Measurements from ENCODE around the gene NBPF11. TPM values are rescaled to one million over a fixed set of nuclear protein-coding genes. Genes with fewer than 3 reads are reported as not detected.
A peak's percentile ranks its signal among the peaks of the same experiment; 100 is the strongest.
"Not testable (repeated sequence)": the region's sequence is repeated elsewhere in the genome, so short reads cannot be mapped to it uniquely, and the experiment has no call there.

The NBPF11 gene
- total RNA-seq, 1 donor from 2014 or later = 3.1 TPM

DNA sequence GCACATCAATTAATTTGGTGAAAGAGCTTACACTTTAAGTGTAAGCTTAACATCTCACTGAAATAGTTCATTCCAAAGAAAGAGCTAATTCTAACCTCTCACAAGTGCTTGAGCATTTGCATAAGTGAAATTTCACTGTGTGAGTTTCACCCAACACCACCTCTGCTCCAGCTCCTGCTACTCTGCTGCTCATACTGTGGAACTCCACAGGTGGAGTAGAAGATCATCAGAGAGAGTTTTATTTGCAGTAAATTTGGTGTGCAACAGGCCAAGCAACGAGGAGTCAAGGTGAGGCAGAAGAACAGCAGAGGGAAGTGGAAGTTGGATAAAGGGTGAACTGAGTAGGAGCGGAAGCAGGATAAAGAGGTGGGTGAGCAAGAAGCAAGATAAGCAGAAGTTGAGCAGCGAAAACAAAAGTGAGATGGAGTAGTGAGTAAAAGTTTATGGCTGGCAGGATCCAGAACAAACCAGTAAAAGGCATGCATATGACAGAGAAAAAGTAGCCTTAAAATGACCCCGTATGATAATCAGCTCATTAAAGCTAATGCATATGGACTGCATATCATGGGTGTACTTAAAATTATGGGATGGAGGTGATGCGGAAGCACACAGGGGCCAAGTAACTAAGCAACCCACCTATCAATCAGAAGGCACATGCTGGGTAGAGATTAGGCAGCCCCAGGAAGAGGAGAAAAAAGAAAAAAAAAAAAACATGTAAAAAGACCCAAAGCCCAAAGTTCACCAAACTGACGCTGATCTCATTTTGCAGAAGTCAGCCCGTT lies 3.6 kb upstream of the NBPF11 start:
- intact Hi-C loops (cut with DNase I); DNase-seq; ATAC-seq (ENCODE audit: poor library complexity): not testable (repeated sequence)

DNA sequence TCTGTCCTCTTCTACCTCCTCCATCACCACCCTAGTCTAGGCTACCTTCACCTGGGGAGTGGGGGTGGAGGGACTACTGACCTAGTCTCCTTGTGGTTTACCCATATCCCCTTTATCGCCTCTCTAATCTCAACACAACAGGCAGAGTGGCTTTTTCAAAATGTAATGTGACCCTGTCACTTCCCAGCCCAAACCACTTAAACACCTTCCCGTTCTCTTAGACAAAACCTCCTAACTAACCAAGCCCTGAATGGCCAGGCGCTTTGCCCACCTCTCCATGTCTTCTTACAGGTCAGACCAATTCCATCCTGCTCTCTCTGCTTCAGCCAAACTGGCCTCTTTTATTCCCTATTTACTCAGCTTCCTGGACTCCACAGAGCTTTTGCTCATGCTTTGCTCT lies 714 bp upstream of the NBPF11 start:
- intact Hi-C loops (cut with DNase I); DNase-seq; ATAC-seq (ENCODE audit: poor library complexity): not testable (repeated sequence)

DNA sequence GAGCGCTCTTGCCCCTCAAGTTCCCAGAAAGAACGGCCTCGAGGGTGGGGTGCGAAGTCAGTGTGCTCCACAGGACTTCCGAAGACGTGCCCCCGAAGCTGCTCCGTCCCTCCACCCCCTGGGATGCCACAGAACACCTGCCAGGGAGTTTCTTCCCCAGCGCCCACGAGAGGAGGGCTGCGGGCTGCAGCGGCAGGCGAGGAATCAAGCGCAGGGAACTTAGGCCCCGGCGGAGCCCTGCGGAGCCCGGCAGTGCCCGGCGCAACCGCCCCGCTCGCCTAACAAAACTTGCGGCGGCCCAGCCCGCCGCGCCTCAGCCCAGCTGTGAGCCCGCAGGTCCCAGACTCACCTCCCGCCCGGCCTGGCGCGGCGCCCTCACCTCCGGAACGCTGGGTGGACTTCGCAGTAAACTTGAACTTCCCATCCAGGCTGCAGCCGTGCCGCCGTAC lies 686 bp downstream of the NBPF11 start:
- ATAC-seq (ENCODE audit: poor library complexity) = peak; percentile 74
- intact Hi-C loops (cut with DNase I) = not testable (repeated sequence)
- peak; percentile 67 for DNase-seq

DNA sequence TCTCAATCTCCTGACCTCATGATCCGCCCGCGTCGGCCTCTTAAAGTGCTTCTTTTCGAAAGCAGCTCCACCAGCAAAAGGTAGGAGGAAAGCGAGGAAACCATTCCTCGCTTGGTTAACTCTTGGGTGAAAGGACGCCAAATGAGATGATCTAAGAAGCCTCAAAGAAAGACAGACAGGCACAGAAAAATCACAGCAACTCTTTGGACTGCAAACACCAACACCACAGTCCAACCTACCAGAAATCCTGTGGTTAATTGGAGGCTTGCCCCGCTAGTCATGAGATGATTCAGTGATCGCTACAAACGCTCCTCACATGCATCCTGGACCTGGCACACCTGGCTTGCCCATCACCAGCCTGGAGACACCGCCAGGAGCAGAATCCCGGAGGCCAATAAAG lies 1.1 kb downstream of the NBPF11 start:
- intact Hi-C loops (cut with DNase I); DNase-seq; ATAC-seq (ENCODE audit: poor library complexity): not testable (repeated sequence)

DNA sequence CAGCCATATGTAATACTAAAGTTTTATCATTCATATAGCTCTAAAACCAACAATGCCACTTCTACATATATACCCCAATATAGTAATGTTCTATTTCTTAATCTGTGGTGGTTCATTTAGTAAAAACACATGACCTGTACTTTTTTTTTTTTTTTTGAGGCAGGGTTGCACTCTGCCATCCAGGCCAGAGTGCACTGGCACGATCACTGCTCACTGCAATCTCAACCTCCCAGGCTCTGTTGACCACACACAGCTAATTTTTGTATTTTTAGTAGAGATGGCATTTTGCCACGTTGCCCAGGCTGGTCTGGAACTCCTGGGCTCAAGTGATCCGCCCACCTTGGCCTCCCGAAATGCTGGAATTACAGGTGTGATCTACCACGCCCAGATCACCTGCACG lies 2.1 kb downstream of the NBPF11 start:
- ATAC-seq (ENCODE audit: poor library complexity); DNase-seq; intact Hi-C loops (cut with DNase I): not testable (repeated sequence)

DNA sequence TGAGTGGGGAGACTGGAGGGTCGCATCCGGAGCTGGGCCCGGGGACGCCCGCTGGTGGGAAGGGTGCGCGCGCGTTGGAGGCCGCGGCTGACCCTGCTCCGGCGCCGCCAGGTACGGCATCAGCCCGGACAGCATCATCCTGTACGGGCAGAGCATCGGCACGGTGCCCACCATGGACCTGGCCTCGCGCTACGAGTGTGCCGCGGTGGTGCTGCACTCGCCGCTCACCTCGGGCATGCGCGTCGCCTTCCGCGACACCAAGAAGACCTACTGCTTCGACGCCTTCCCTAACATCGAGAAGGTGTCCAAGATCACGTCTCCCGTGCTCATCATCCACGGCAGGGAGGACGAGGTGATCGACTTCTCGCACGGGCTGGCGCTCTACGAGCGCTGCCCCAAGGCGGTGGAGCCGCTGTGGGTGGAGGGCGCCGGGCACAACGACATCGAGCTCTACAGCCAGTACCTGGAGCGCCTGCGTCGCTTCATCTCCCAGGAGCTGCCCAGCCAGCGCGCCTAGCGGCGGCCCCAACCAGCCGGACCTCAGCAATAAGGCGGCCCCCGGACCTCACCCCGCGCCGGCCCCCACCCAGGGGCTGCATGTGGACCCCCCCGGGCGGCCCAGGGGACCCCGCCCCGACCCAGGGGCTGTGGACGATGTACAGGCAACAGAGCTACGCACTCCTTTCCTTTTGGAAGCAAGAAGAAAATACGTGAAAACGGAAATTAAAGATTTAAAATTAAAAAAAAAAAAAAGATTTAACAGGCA lies 2.8 kb downstream of the NBPF11 start:
- ATAC-seq (ENCODE audit: poor library complexity); DNase-seq; intact Hi-C loops (cut with DNase I): not testable (repeated sequence)

DNA sequence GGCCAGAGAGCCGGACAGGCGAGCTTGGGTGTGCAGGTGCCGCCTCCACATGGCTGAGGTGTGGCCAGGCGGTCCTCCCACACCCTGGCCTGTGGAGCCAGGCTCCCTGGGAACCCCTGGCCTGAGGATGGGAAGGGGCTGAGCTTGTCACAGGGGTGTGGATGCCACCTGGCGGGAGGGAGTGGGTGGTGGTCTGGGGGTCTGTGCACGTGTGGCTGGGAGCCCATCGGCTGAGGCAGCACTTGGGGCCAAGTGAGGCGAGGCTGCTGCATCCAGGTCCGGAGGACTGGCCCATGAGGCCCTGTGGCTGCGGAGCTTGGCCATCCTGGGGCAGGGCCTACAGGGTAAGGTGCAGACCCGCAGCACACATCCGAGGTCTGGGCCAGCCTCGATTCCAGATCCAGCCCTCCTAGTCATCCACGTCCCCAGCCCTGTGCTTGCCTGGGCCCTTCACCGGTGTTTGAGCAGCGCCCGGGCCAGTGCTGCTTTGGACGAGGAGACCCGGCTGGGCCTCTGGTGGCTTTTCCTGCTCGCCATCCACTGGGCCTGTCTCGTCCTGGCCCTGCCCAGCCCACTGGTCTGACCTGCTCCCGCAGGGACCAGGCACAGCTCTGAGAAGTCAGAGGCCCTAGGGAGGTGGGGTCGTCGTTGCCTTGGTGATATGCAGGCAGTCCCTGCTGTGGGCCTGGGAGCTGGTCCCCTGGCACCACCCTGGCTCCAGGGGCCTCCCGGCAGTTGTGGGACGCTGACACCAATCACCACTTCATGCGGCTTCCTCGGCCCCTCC lies 4.8 kb downstream of the NBPF11 start:
- not testable (repeated sequence) for DNase-seq

DNA sequence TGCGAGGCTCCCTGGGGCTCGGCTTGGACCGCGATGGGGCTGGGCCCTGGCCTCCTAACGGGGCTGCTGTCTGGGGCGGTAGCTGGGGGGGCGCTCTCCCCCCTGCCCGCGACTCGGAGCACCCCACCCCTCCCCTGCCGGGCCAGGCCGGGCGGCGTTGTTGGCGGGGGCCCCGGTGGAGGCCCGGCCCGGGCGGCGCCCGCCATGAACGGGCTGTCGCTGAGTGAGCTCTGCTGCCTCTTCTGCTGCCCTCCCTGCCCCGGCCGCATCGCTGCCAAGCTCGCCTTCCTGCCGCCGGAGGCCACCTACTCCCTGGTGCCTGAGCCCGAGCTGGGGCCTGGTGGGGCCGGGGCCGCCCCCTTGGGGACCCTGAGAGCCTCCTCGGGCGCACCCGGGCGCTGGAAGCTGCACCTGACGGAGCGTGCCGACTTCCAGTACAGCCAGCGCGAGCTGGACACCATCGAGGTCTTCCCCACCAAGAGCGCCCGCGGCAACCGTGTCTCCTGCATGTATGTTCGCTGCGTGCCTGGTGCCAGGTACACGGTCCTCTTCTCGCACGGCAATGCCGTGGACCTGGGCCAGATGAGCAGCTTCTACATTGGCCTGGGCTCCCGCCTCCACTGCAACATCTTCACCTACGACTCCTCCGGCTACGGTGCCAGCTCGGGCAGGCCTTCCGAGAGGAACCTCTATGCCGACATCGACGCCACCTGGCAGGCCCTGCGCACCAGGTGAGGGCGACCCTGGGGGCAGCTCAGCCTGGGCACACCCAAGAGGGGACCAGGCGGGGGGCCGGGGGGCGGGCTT lies 5.7 kb downstream of the NBPF11 start:
- DNase-seq = peak; percentile 28
- ATAC-seq (ENCODE audit: poor library complexity); intact Hi-C loops (cut with DNase I): not testable (repeated sequence)

More for the DNA sequence above, 4.8 kb downstream of the NBPF11 start:
- intact Hi-C loops (cut with DNase I); ATAC-seq (ENCODE audit: poor library complexity): not testable (repeated sequence)

DNA sequence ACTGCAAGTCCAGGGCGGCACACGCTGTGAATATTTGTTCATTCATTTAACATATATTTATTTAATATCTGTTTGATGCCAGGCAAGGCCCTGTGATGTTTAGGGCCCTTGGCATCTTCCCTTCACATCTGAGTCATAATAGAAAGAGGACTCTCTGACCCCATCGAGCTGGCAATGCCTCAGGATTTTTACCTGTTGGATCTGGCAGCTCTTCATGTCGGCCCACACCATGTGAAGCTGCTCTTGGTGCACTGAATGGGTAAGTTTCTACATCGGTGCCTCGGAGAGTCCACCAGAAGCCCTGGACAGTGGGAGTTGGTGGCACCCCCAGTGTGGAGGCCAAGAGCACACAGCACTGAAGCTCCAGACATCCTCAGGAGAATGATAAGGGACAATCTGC lies 8.9 kb downstream of the NBPF11 start:
- DNase-seq; ATAC-seq (ENCODE audit: poor library complexity); intact Hi-C loops (cut with DNase I): not testable (repeated sequence)

DNA sequence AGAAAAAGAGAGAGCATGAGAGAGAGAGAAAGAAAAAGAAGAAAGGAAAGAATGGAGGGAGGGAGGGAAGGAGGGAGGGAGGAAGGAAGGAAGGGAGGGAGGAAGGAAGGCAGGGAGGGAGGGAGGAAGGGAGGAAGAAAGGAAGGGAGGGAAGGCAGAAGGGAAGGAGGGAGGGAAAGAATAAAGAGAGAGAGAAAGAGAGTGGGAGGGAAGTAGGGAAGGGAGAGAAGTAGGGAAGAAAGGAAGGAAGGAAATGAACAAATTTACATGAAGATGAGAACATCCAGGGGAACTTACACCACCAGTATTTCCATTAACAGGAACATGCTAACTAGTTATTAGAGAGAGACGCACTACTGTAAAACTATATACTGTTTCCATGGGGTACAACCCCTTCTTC lies 10.1 kb downstream of the NBPF11 start:
- ATAC-seq (ENCODE audit: poor library complexity); DNase-seq; intact Hi-C loops (cut with DNase I): not testable (repeated sequence)

DNA sequence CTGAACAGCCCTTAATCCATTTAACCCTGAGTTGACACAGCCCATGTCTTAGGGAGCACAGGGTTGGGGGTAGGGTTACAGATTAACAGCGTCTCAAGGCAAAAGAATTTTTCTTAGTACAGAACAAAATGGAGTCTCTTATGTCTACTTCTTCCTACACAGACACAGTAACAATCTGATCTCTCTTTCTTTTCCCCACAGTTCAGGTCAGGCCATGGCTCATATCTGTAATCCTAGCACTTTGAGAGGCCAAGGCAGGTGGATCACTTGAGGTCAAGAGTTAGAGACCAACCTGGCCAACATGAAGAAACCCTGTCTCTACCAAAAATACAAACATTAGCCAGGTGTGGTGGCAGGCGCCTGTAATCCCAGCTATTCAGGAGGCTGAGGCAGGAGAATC lies 13.5 kb downstream of the NBPF11 start:
- intact Hi-C loops (cut with DNase I); DNase-seq; ATAC-seq (ENCODE audit: poor library complexity): not testable (repeated sequence)

DNA sequence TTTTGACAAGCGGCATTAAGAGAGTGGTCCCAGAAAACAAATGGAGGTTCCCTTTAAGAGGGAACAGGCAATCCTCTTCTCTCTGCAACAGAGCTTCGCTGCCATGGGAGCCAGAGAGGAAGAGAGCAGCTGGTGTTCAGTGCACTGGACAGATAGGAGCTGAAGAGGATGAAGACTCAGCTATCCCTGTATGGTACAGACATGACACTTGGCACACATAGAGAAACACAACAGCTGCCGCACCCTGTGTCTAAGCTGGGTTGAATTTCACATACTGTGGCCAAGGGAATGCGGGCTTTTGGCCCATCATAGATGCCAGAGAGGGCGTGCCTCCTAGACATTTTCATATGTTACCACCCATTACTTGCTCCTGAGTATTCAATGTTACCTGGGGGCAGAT lies 29.7 kb downstream of the NBPF11 start:
- intact Hi-C loops (cut with DNase I); ATAC-seq (ENCODE audit: poor library complexity); DNase-seq: not testable (repeated sequence)

DNA sequence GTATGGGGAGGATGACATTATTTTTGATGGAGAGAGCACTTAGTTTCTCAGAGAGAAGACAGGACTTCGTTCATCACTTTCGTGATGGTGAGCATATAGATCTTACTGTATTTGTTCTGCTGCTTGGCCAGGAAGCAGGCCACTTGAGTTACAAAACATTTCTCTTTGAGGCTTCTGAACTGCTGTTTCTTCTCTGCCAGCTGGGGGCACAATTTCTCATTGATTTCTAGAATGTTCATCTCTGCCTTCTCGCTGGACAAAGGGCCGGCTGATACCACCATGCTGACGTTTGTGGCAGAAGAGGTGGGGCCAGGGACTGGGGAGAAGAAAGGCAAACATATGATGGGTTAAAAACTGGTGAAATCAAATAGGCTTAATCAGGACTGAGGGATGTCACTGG lies 31.7 kb downstream of the NBPF11 start:
- ATAC-seq (ENCODE audit: poor library complexity); DNase-seq; intact Hi-C loops (cut with DNase I): not testable (repeated sequence)

DNA sequence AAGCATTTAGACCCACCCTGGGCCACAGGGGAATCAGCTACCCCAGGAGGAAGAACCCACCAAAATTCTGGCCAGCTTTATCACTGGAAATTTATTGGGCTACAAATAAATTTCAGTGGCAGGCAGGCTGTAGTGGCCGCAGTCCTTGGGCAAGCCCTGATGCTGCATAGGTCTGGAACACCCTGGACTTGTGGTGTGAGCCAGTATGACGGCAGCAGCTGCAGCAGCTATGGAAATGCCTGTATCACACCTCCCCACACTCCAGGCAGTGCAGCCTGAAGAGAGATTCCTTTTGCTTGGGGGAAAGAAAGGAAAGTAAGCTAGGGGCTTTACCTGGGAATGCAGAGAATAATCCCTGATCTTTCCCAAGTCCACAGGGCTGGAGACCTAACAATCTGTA lies 56.3 kb downstream of the NBPF11 start:
- intact Hi-C loops (cut with DNase I); ATAC-seq (ENCODE audit: poor library complexity); DNase-seq: not testable (repeated sequence)

DNA sequence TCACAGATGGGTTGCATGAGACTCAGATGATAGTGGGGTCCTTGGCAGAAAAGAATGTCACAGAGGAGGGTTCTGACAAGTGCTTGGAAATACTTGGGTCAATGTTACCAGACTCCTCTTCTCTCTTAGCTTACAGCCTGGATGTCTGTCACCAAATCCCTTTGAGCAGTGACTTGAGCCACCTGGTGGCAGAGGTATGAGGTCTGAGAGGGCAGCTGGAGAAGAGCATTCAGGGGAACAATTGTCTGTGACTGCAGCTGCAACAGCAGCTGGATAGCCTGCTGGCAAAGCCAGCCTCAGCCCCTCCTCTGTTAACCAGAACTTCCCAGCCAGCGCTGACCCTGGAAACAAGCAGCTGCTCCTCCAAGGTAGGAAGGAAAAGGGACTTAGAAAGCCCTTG lies 65.9 kb downstream of the NBPF11 start:
- DNase-seq; intact Hi-C loops (cut with DNase I); ATAC-seq (ENCODE audit: poor library complexity): not testable (repeated sequence)

DNA sequence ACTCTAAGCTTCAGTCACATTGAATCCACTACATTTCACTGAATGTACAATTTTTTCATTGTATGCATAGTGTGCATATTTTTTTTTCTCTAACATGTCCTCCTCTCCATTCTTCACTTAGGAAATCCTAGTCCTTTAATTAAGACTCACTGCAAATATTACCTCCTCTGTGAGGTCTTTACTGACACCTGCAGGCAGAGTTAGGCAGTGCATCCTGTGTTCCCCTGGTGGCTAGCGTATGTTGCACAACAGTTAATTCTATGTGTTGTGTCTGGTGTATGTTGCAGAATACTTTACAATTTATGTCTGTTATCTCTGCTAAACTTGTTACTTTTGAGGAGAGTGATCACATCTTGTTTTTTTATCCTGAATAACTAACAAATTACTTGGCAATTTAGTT lies 70.9 kb downstream of the NBPF11 start:
- DNase-seq; intact Hi-C loops (cut with DNase I): not testable (repeated sequence)

DNA sequence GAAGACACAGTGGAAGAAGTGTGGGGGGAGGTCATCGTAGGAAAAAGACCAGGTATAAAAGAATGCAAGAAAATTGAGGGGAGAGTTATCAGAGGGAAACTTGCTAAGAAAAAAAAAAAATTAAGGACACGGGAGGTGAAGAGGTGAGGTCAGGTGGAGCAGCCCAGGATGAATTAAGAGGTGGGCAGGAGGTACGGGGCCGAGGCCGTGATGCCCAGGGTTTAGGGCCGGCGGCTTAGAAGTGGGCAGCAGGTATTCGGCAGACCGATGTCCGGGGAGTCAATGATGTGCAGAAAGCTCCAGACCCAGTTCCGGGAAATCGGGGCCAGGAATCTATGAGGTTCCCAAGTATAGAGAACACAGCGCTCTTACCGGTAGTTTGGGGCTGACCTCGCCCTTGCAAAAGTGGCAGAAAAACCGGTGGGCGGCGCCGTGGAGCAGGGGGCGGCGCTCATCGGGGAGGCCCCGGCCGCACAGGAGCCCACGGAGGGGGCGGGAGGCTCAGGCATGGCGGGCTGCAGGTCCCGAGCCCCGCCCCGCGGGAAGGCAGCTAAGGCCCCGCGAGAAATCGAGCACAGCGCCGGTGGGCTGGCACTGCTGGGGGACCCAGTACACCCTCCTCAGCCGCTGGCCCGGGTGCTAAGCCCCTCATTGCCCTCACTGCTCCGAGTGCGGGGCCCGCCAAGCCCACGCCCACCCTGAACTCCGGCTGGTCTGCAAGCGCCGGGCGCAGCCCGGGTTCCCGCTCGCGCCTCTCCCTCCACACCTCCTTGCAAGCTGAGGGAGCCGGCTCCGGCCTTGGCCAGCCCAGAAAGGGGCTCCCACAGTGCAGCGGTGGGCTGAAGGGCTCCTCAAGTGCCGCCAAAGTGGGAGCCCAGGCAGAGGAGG lies 73.2 kb downstream of the NBPF11 start:
- DNase-seq; intact Hi-C loops (cut with DNase I): not testable (repeated sequence)
- ATAC-seq (ENCODE audit: poor library complexity) = peak; percentile 68

More for the DNA sequence above, 70.9 kb downstream of the NBPF11 start:
- ATAC-seq (ENCODE audit: poor library complexity) = peak; percentile 82

Measured in Right ventricle myocardium superior (tissue), 1 donor.